Liver (tissue), 3 donors: Measurements from ENCODE around the gene CASTOR2.

ENCODE experiments used
- ATF3 ChIP-seq: IDR thresholded peaks from 2 replicates; pipeline ENCODE4 v1.6.1; 2016; ENCODE audit warnings: antibody characterized with exemption
- CTCF ChIP-seq: fragments of 150-350 bp; IDR thresholded peaks from 2 replicates; pipeline ENCODE4 v1.5.1; 2017; ENCODE audit warnings: improper control_type of control experiment, low read depth, low read length; ENCODE audit not compliant: missing input control
- GABPA ChIP-seq, 2 donors: IDR thresholded peaks in 1 of 2; conservative IDR thresholded peaks in 1 of 2; 2 replicates each; pipeline ENCODE4 v1.6.1; 2016; ENCODE audit warnings: antibody characterized with exemption in 2 of 2, mild to moderate bottlenecking in 1 of 2, moderate library complexity in 1 of 2
- RAD21 ChIP-seq, 2 donors: IDR thresholded peaks; 2 replicates each; pipeline ENCODE4 v1.6.1; 2016; ENCODE audit warnings: antibody characterized with exemption in 2 of 2, mild to moderate bottlenecking in 2 of 2
- TAF1 ChIP-seq: conservative IDR thresholded peaks from 2 replicates; pipeline ENCODE4 v1.6.1; 2016; ENCODE audit warnings: antibody characterized with exemption, mild to moderate bottlenecking
- ZBTB33 ChIP-seq: IDR thresholded peaks from 2 replicates; pipeline ENCODE4 v1.6.1; 2016; ENCODE audit warnings: antibody characterized with exemption
- donor health status: healthy.
- donor health status: healthy.

GRCh38 chr7:75019800-75020199, 55.3 kb downstream of the CASTOR2 start:
- TF ChIP-seq CTCF (no peak), ATF3 (no peak), GABPA (IDR thresholded peaks at IDR 0.05 in 1 of 2, conservative IDR thresholded peaks at IDR 0.05 in 1 of 2) (no peak), RAD21 (IDR thresholded peaks at IDR 0.05) (no peak), ZBTB33 (no peak), TAF1 (no peak)
